Globus pallidus (tissue), 1 donor: Measurements from ENCODE around the gene B3GNT8.
"Not testable (repeated sequence)": the region's sequence is repeated elsewhere in the genome, so short reads cannot be mapped to it uniquely, and the experiment has no call there.

Experiments
- DNase-seq: peaks from one replicate; pipeline ENCODE4 v3.0.0-alpha.2; 2015; ENCODE audit warnings: low spot score

The B3GNT8 gene

GRCh38 chr19:41435936-41436673 lies 8.9 kb upstream of the B3GNT8 start:
- no peak for DNase-seq

GRCh38 chr19:41435376-41435775 lies 8.2 kb upstream of the B3GNT8 start:
- DNase-seq = not testable (repeated sequence)

GRCh38 chr19:41434450-41434849 lies 7.3 kb upstream of the B3GNT8 start:
- DNase-seq = no peak

GRCh38 chr19:41433171-41433570 lies 6.0 kb upstream of the B3GNT8 start:
- no peak for DNase-seq

GRCh38 chr19:41431426-41432386 lies 4.5 kb upstream of the B3GNT8 start:
- no peak for DNase-seq

GRCh38 chr19:41430922-41431321 lies 3.7 kb upstream of the B3GNT8 start:
- no peak for DNase-seq

GRCh38 chr19:41428481-41428859 lies 1.3 kb upstream of the B3GNT8 start:
- DNase-seq = no peak

- no peak for DNase-seq
Observed at GRCh38 chr19:41427647-41428480, 690 bp upstream of the B3GNT8 start.

- DNase-seq = no peak
Observed at GRCh38 chr19:41426116-41426841, 895 bp downstream of the B3GNT8 start.

GRCh38 chr19:41425174-41426115 lies 1.7 kb downstream of the B3GNT8 start:
- DNase-seq = no peak

- DNase-seq = no peak
Observed at GRCh38 chr19:41424335-41425173, 2.6 kb downstream of the B3GNT8 start.

GRCh38 chr19:41422955-41423354 lies 4.2 kb downstream of the B3GNT8 start:
- no peak for DNase-seq

- no peak for DNase-seq
Observed at GRCh38 chr19:41422456-41422855, 4.7 kb downstream of the B3GNT8 start.

GRCh38 chr19:41421973-41422372 lies 5.2 kb downstream of the B3GNT8 start:
- no peak for DNase-seq

GRCh38 chr19:41421314-41421713 lies 5.9 kb downstream of the B3GNT8 start:
- DNase-seq = no peak

- DNase-seq = peak; percentile 56
Observed at GRCh38 chr19:41420101-41420880, 6.9 kb downstream of the B3GNT8 start.

- DNase-seq = no peak
Observed at GRCh38 chr19:41416194-41416674, 10.9 kb downstream of the B3GNT8 start.

- DNase-seq = no peak
Observed at GRCh38 chr19:41415154-41415571, 12.0 kb downstream of the B3GNT8 start.
